PC-3 (cell line): ENCODE measurements around the gene JOSD1. TPM values are rescaled to one million over a fixed set of nuclear protein-coding genes. Genes with fewer than 3 reads are reported as not detected.
A peak's percentile ranks its signal among the peaks of the same experiment; 100 is the strongest.

ENCODE experiments used
- ATAC-seq: fragments of 200-7000 bp; cut with Tn5 transposase; 2 replicates; pipeline ENCODE4 v1.9.1; 2020; ENCODE audit warnings: mild to moderate bottlenecking, moderate library complexity
- BruUV-seq: library from RNA; stranded (reverse); fragments of 400-500 nt; replicated peaks from 2 replicates; lab custom pipeline; 2021; lab: Mats Ljungman, UMichigan
- CTCF ChIA-PET: fragments of 300-600 bp; sonication (Branson Sonifier 250); formaldehyde crosslinking; loops from one replicate; lab custom pipeline; 2022; ENCODE audit warnings: antibody characterized with exemption; lab: Charles Lee
- POLR2A ChIA-PET: fragments of 300-600 bp; sonication (Branson Sonifier 250); formaldehyde crosslinking; loops from one replicate; lab custom pipeline; 2022; ENCODE audit warnings: antibody characterized with exemption; ENCODE audit not compliant: unreplicated experiment; lab: Charles Lee
- DNase-seq: peaks from one replicate; pipeline ENCODE4 v3.0.0-alpha.2; 2015
- H2AFZ ChIP-seq: fragments of 300-600 bp; sonication (generic); 2 replicates; pipeline ENCODE4 v1.6.0; 2016; ENCODE audit warnings: antibody characterized with exemption, low read length
- H3F3A ChIP-seq: fragments of 300-600 bp; sonication (generic); one replicate; pipeline ENCODE4 v1.6.0; 2017; ENCODE audit warnings: antibody characterized with exemption, low read length, control low read depth, mild to moderate bottlenecking; ENCODE audit not compliant: unreplicated experiment
- H3K27ac ChIP-seq: fragments of 300-600 bp; sonication (generic); 2 replicates; pipeline ENCODE4 v1.5.1; 2016; ENCODE audit warnings: mild to moderate bottlenecking, low read length
- H3K27me3 ChIP-seq: fragments of 300-600 bp; sonication (generic); 2 replicates; pipeline ENCODE4 v1.6.1; 2016; ENCODE audit warnings: low read length, mixed read lengths
- H3K36me3 ChIP-seq: fragments of 300-600 bp; sonication (generic); 2 replicates; pipeline ENCODE4 v1.6.1; 2016; ENCODE audit warnings: low read depth, mixed run types, low read length, mixed read lengths
- H3K4me1 ChIP-seq: fragments of 300-600 bp; sonication (generic); 2 replicates; pipeline ENCODE4 v1.5.1; 2016; ENCODE audit warnings: low read length; ENCODE audit not compliant: insufficient read depth
- H3K4me2 ChIP-seq: fragments of 300-600 bp; sonication (generic); 2 replicates; pipeline ENCODE4 v1.6.0; 2016; ENCODE audit warnings: low read length
- H3K4me3 ChIP-seq: fragments of 300-600 bp; sonication (generic); 2 replicates; pipeline ENCODE4 v1.5.1; 2016; ENCODE audit warnings: mild to moderate bottlenecking, low read length, mixed read lengths
- H3K79me2 ChIP-seq: fragments of 300-600 bp; sonication (generic); 2 replicates; pipeline ENCODE4 v1.6.1; 2017; ENCODE audit warnings: low read length, mixed read lengths
- H3K9ac ChIP-seq: fragments of 300-600 bp; sonication (generic); 2 replicates; pipeline ENCODE4 v1.6.0; 2016; ENCODE audit warnings: mild to moderate bottlenecking, low read length
- H3K9me2 ChIP-seq: fragments of 300-600 bp; sonication (generic); replicated peaks from 2 replicates; pipeline ENCODE4 v1.6.1; 2016; ENCODE audit warnings: mixed run types, low read length, mixed read lengths
- H3K9me3 ChIP-seq: fragments of 300-600 bp; sonication (generic); 2 replicates; pipeline ENCODE4 v1.6.1; 2016; ENCODE audit warnings: low read length, mixed read lengths
- H4K20me1 ChIP-seq: fragments of 300-600 bp; sonication (generic); 2 replicates; pipeline ENCODE4 v1.6.1; 2016; ENCODE audit warnings: low read length, mixed read lengths
- EZH2 ChIP-seq: fragments of 300-600 bp; sonication (generic); IDR thresholded peaks from one replicate; pipeline ENCODE4 v1.6.1; 2017; ENCODE audit warnings: antibody characterized with exemption, mild to moderate bottlenecking, low read length; ENCODE audit not compliant: unreplicated experiment
- EZH2phosphoT487 ChIP-seq: fragments of 300-600 bp; sonication (generic); IDR thresholded peaks from 2 replicates; pipeline ENCODE4 v1.6.1; 2018; ENCODE audit warnings: mild to moderate bottlenecking, antibody characterized with exemption, low read length, borderline replicate concordance
- intact Hi-C: fragments of 100-400 bp; cut with micrococcal nuclease; formaldehyde crosslinking; loops from 2 replicates; pipeline ENCODE4 v1.9.0; 2023
- total RNA-seq: library from RNA; depleted of rRNA; stranded (reverse); fragments of >200 nt; gene quantifications from 2 replicates; pipeline ENCODE4 v1.2.3, GENCODE V29; 2014
- TF ChIP-seq, protein P1 (sequence below): fragments of 300-600 bp; sonication (generic); conservative IDR thresholded peaks from 2 replicates; pipeline ENCODE4 v1.5.1; 2017; ENCODE audit warnings: antibody characterized with exemption, low read depth, mild to moderate bottlenecking, low read length

JOSD1 gene
- total RNA-seq, 1 experiment from 2014 or later, result 40.3 TPM

GRCh38 chr22:38653741-38654140 is 47.0 kb downstream of the JOSD1 start:
- BruUV-seq, result no TSS peak
- Histone ChIP-seq H3K36me3 (no peaks in the 10 kb centered on the region), H3K79me2 (peaks cover 12% of the 10 kb centered on the region), H2AFZ (no peak overlapping the region), H3K9ac (no peak overlapping the region), H3K4me3 (no peak overlapping the region), H3K9me2 (no peaks in the 10 kb centered on the region), H4K20me1 (no peaks in the 10 kb centered on the region), H3K9me3 (no peaks in the 10 kb centered on the region), H3K27ac (no peak overlapping the region), H3K4me1 (peaks cover 11% of the 10 kb centered on the region; the same call in 1 of the 2 replicates), H3K27me3 (no peaks in the 10 kb centered on the region), H3K4me2 (no peak overlapping the region), H3F3A (no peaks in the 10 kb centered on the region)
- intact Hi-C loops, result no loop called here
- DNase-seq (no peak), ATAC-seq (no peak)
- TF ChIP-seq EZH2 (no peak), EZH2phosphoT487 (no peak)
- TF ChIP-seq, protein P1, sequence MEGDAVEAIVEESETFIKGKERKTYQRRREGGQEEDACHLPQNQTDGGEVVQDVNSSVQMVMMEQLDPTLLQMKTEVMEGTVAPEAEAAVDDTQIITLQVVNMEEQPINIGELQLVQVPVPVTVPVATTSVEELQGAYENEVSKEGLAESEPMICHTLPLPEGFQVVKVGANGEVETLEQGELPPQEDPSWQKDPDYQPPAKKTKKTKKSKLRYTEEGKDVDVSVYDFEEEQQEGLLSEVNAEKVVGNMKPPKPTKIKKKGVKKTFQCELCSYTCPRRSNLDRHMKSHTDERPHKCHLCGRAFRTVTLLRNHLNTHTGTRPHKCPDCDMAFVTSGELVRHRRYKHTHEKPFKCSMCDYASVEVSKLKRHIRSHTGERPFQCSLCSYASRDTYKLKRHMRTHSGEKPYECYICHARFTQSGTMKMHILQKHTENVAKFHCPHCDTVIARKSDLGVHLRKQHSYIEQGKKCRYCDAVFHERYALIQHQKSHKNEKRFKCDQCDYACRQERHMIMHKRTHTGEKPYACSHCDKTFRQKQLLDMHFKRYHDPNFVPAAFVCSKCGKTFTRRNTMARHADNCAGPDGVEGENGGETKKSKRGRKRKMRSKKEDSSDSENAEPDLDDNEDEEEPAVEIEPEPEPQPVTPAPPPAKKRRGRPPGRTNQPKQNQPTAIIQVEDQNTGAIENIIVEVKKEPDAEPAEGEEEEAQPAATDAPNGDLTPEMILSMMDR, result no peak
- CTCF ChIA-PET, result no interaction called here
- POLR2A ChIA-PET, result no interaction called here

- Histone ChIP-seq H3K27ac (no peak overlapping the region), H3K9me2 (no peaks in the 10 kb centered on the region), H2AFZ (no peak overlapping the region), H3K9ac (no peak overlapping the region), H3K27me3 (no peaks in the 10 kb centered on the region), H3K4me1 (peaks cover 11% of the 10 kb centered on the region; the same call in 1 of the 2 replicates), H3K4me3 (no peak overlapping the region), H4K20me1 (no peaks in the 10 kb centered on the region), H3K4me2 (no peak overlapping the region), H3K36me3 (no peaks in the 10 kb centered on the region), H3K9me3 (no peaks in the 10 kb centered on the region), H3K79me2 (peaks cover 12% of the 10 kb centered on the region), H3F3A (no peaks in the 10 kb centered on the region)
- POLR2A ChIA-PET, result no interaction called here
- DNase-seq (no peak), ATAC-seq (no peak)
- TF ChIP-seq EZH2 (no peak), EZH2phosphoT487 (no peak)
- TF ChIP-seq, protein P1, result no peak
- no TSS peak for BruUV-seq
- CTCF ChIA-PET, result no interaction called here
- intact Hi-C loops, result no loop called here
These were observed 47.9 kb downstream of the JOSD1 start for GRCh38 chr22:38652859-38653258.

- peak overlapping the region; percentile 78 for H3K27ac ChIP-seq
- H3K27me3 ChIP-seq, result no peaks in the 10 kb centered on the region
- no peak overlapping the region for H3K4me2 ChIP-seq
- no peak overlapping the region for H2AFZ ChIP-seq
- ATAC-seq (peak; percentile 68), DNase-seq (peak; percentile 59)
- no peaks in the 10 kb centered on the region for H4K20me1 ChIP-seq
- H3K9me3 ChIP-seq, result no peaks in the 10 kb centered on the region
- BruUV-seq, result no TSS peak
- ChIA-PET POLR2A (no interaction called here), CTCF (no interaction called here)
- H3K79me2 ChIP-seq, result no peaks in the 10 kb centered on the region
- TF ChIP-seq, protein P1, result no peak
- no peak for TF ChIP-seq EZH2
- TF ChIP-seq EZH2phosphoT487, result no peak
- no peak overlapping the region for H3K4me3 ChIP-seq
- H3K36me3 ChIP-seq, result no peaks in the 10 kb centered on the region
- intact Hi-C loops, result no loop called here
- no peaks in the 10 kb centered on the region for H3K9me2 ChIP-seq
- no peaks in the 10 kb centered on the region for H3F3A ChIP-seq
- no peak overlapping the region for H3K9ac ChIP-seq
- H3K4me1 ChIP-seq, result peaks cover 8% of the 10 kb centered on the region; the same call in 1 of the 2 replicates
These were observed 50.8 kb downstream of the JOSD1 start for GRCh38 chr22:38649841-38650522.
